Uterus (tissue), 2 donors: Measurements from ENCODE around the gene CITED4.

Experiments
- POLR2A ChIP-seq, 2 donors: fragments of 450-650 bp; IDR thresholded peaks; one replicate each; pipeline ENCODE4 v1.6.1; 2016; ENCODE audit warnings: antibody characterized with exemption in 2 of 2, mild to moderate bottlenecking in 1 of 2, moderate library complexity in 1 of 2
- TF ChIP-seq, protein P1 (sequence below), 4 experiments: fragments of 200-600 bp in 2 of 4; fragments of 450-650 bp in 2 of 4; sonication (generic) in 2 of 4; IDR thresholded peaks; one replicate each; pipeline ENCODE4 v1.5.1; 2016 to 2019; ENCODE audit warnings: antibody characterized with exemption in 4 of 4, mild to moderate bottlenecking in 2 of 4, moderate library complexity in 1 of 4

DNA sequence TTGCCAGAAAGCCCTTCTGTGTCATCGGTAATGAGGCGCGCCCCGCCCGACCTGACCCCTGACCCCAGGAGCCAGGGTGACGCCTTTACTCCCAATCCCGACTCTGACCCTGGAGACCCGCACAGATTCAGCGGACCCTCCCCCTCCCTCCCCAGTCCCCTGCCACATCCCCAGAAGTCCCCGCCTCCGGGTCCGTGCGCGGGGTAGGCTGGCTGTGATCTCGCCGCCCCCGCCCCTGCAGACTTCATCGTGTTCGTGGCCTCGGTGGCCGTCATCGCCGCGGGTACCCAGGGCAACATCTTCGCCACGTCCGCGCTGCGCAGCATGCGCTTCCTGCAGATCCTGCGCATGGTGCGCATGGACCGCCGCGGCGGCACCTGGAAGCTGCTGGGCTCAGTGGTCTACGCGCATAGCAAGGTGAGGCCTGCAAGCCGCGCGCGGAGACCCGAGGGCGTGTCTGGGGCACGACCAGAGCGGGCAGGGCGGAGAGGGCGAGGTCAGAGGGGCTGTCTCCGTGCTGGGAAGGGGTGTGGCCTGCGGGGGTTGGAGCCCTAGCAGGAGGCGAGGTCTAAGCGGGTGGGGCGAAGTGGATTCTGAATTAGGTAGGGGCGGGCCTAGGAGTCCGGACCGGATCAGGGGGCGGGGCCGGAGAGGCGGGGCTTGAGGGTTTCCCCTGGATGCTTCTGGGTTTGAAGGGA lies 43.8 kb downstream of the CITED4 start:
- no peak for TF ChIP-seq POLR2A (IDR thresholded peaks at IDR 0.05)
- TF ChIP-seq, protein P1, sequence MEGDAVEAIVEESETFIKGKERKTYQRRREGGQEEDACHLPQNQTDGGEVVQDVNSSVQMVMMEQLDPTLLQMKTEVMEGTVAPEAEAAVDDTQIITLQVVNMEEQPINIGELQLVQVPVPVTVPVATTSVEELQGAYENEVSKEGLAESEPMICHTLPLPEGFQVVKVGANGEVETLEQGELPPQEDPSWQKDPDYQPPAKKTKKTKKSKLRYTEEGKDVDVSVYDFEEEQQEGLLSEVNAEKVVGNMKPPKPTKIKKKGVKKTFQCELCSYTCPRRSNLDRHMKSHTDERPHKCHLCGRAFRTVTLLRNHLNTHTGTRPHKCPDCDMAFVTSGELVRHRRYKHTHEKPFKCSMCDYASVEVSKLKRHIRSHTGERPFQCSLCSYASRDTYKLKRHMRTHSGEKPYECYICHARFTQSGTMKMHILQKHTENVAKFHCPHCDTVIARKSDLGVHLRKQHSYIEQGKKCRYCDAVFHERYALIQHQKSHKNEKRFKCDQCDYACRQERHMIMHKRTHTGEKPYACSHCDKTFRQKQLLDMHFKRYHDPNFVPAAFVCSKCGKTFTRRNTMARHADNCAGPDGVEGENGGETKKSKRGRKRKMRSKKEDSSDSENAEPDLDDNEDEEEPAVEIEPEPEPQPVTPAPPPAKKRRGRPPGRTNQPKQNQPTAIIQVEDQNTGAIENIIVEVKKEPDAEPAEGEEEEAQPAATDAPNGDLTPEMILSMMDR (IDR thresholded peaks at IDR 0.05): no peak
